SK-N-SH (cell line): ENCODE measurements around the gene SLC36A3. TPM values are rescaled to one million over a fixed set of nuclear protein-coding genes. Genes with fewer than 3 reads are reported as not detected.

Source experiments
- CTCF ChIA-PET: fragments of 300-600, 350-600 bp; formaldehyde crosslinking; extraction: SDS; loops from one replicate; lab custom pipeline; 2021; lab: Yijun Ruan, JAX
- POLR2A ChIA-PET: fragments of 350-600 bp; sonication (Branson Sonifier 250); formaldehyde crosslinking; extraction: SDS; loops from one replicate; lab custom pipeline; 2020; ENCODE audit warnings: antibody characterized with exemption, inconsistent platforms; lab: Yijun Ruan, JAX
- DNase-seq: peaks from one replicate; pipeline ENCODE4 v3.0.0; 2012
- H2AFZ ChIP-seq: fragments of 200-600 bp; sonication (generic); 2 replicates; pipeline ENCODE4 v1.8.1; 2016; ENCODE audit warnings: antibody characterized with exemption, mild to moderate bottlenecking, low read depth
- H3F3A ChIP-seq: fragments of 200-600 bp; sonication (generic); replicated peaks from 2 replicates; pipeline ENCODE3; 2016; ENCODE audit warnings: antibody characterized with exemption, mild to moderate bottlenecking; ENCODE audit not compliant: insufficient read depth
- H3K27ac ChIP-seq, 2 experiments: fragments of 200-500 bp in 1 of 2; fragments of 200-600 bp in 1 of 2; sonication (Bioruptor generic) in 1 of 2; sonication (generic), shearing (Covaris generic) in 1 of 2; 2 replicates each; pipeline versions ENCODE4 v1.5.1 to v1.6.1; 2014 to 2016; ENCODE audit warnings: low read depth in 2 of 2, inconsistent platforms in 1 of 2, low read length in 1 of 2, mild to moderate bottlenecking in 1 of 2, mixed read lengths in 1 of 2
- H3K27me3 ChIP-seq: fragments of 200-600 bp; sonication (generic), shearing (Covaris generic); 2 replicates; pipeline ENCODE4 v1.6.1; 2016; ENCODE audit warnings: mixed run types; ENCODE audit not compliant: insufficient read depth
- H3K36me3 ChIP-seq, 2 experiments: fragments of 200-500 bp in 1 of 2; fragments of 200-600 bp in 1 of 2; sonication (Bioruptor generic) in 1 of 2; sonication (generic) in 1 of 2; replicated peaks in 1 of 2; 2 replicates each; pipeline versions ENCODE3 to v1.5.1; 2014 to 2016; ENCODE audit warnings: low read length in 1 of 2, mild to moderate bottlenecking in 1 of 2; ENCODE audit not compliant: insufficient read depth in 2 of 2, control insufficient read depth in 1 of 2
- H3K4me1 ChIP-seq, 2 experiments: fragments of 200-500 bp in 1 of 2; fragments of 200-600 bp in 1 of 2; sonication (Bioruptor generic) in 1 of 2; sonication (generic), shearing (Covaris generic) in 1 of 2; 2 replicates each; pipeline versions ENCODE4 v1.5.1 to v1.6.1; 2014 to 2016; ENCODE audit warnings: low read depth in 1 of 2, low read length in 1 of 2, mixed run types in 1 of 2; ENCODE audit not compliant: insufficient read depth in 2 of 2, control insufficient read depth in 1 of 2
- H3K4me2 ChIP-seq: fragments of 200-600 bp; sonication (generic), shearing (Covaris generic); 2 replicates; pipeline ENCODE4 v1.6.1; 2017; ENCODE audit warnings: mixed run types
- H3K4me3 ChIP-seq, 2 experiments: fragments of 200-500 bp in 1 of 2; fragments of 200-600 bp in 1 of 2; sonication (Bioruptor generic) in 1 of 2; sonication (generic), shearing (Covaris generic) in 1 of 2; 2 replicates each; pipeline versions ENCODE4 v1.5.1 to v1.8.1; 2014 to 2016; ENCODE audit warnings: low read depth in 2 of 2, inconsistent platforms in 1 of 2, low read length in 1 of 2, mild to moderate bottlenecking in 1 of 2, mixed read lengths in 1 of 2, moderate library complexity in 1 of 2
- H3K79me2 ChIP-seq: fragments of 200-600 bp; sonication (generic); 2 replicates; pipeline ENCODE4 v1.8.1; 2017; ENCODE audit warnings: mild to moderate bottlenecking; ENCODE audit not compliant: insufficient read depth
- H3K9ac ChIP-seq: fragments of 200-600 bp; sonication (generic); 2 replicates; pipeline ENCODE4 v1.6.1; 2017; ENCODE audit warnings: mixed run types
- H3K9me2 ChIP-seq: fragments of 200-600 bp; sonication (generic); 2 replicates; pipeline ENCODE4 v1.6.1; 2017; ENCODE audit warnings: mixed run types
- H3K9me3 ChIP-seq: fragments of 200-600 bp; sonication (generic); 2 replicates; pipeline ENCODE4 v1.6.1; 2017; ENCODE audit warnings: mixed run types, mild to moderate bottlenecking, moderate library complexity
- H4K20me1 ChIP-seq: fragments of 200-600 bp; sonication (generic); 2 replicates; pipeline ENCODE4 v1.6.1; 2017; ENCODE audit warnings: mild to moderate bottlenecking, mixed run types; ENCODE audit not compliant: insufficient read depth
- CHD2 ChIP-seq: fragments of 150-350 bp; IDR thresholded peaks from 2 replicates; pipeline ENCODE4 v1.6.1; 2018; ENCODE audit warnings: low read length; ENCODE audit not compliant: partially characterized antibody
- ELF1 ChIP-seq: IDR thresholded peaks from 2 replicates; pipeline ENCODE4 v1.4.0; 2012
- FOXM1 ChIP-seq: IDR thresholded peaks from 2 replicates; pipeline ENCODE4 v1.4.0; 2012; ENCODE audit warnings: low read depth, mild to moderate bottlenecking
- MEF2A ChIP-seq: IDR thresholded peaks from 2 replicates; pipeline ENCODE4 v1.4.0; 2012; ENCODE audit warnings: low read depth, borderline replicate concordance
- MXI1 ChIP-seq: IDR thresholded peaks from 2 replicates; pipeline ENCODE4 v1.6.1; 2012; ENCODE audit warnings: mild to moderate bottlenecking, low read depth, low read length, improper control_type of control experiment
- SIN3A ChIP-seq: IDR thresholded peaks from 2 replicates; pipeline ENCODE4 v1.6.1; 2012; ENCODE audit warnings: low read depth, mild to moderate bottlenecking, low read length, moderate library complexity, borderline replicate concordance
- SMC3 ChIP-seq: IDR thresholded peaks from 2 replicates; pipeline ENCODE4 v1.6.1; 2012; ENCODE audit warnings: low read depth, low read length, improper control_type of control experiment
- TCF12 ChIP-seq: IDR thresholded peaks from 2 replicates; pipeline ENCODE4 v1.4.0; 2012
- YY1 ChIP-seq: IDR thresholded peaks from 2 replicates; pipeline ENCODE4 v1.4.0; 2012; ENCODE audit warnings: low read depth, mild to moderate bottlenecking
- WGBS: methylation state at CpG from one replicate; pipeline ENCODE4 v1.1.6; 2017; ENCODE audit warnings: low lambda C conversion rate; 5-methylcytosine and 5-hydroxymethylcytosine counted together
- polyA plus RNA-seq, 3 experiments: library from polyadenylated mRNA; depleted of rRNA; stranded (reverse); fragments of >200 nt; gene quantifications; 2 replicates each; pipeline ENCODE4 v1.2.3, GENCODE V29; 2012
- TF ChIP-seq, protein P1 (sequence below): IDR thresholded peaks from 2 replicates; pipeline ENCODE4 v1.4.0; 2012; ENCODE audit warnings: low read depth, borderline replicate concordance
- TF ChIP-seq, protein P2 (sequence below): IDR thresholded peaks from 2 replicates; pipeline ENCODE4 v1.4.0; 2012; ENCODE audit warnings: low read depth, borderline replicate concordance
- TF ChIP-seq, protein P3 (sequence below): IDR thresholded peaks from 2 replicates; pipeline ENCODE4 v1.4.0; 2012; ENCODE audit warnings: low read depth
- TF ChIP-seq, protein P4 (sequence below): IDR thresholded peaks from 2 replicates; pipeline ENCODE4; 2012
- TF ChIP-seq, protein P5 (sequence below): fragments of 200-600 bp; sonication (generic); IDR thresholded peaks from 2 replicates; pipeline ENCODE4 v1.6.1; 2017; ENCODE audit warnings: antibody characterized with exemption, mild to moderate bottlenecking, moderate library complexity

Gene SLC36A3
- polyA plus RNA-seq, 1 of the 3 experiments (the other 2 are of a cell fraction): not detected

DNA sequence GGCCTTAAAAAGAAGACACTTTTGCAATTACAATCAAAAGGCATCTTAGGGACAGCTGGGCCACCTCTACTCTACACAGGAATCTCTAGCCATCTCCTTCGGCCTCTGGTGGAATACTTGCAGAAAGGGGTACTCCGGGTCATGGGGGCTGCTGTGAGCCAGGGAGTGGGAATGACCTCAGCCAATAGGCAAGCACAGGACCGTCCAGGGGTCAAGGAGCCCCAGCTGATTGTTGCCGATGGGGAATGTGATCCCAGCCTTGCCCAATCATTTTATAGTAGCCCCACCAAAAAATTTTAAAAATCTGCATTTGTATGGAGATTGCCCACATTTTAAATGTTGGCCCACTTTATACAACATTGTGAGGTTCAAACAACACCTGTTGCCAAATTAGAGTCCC lies 16.9 kb upstream of the SLC36A3 start:
- Histone ChIP-seq H2AFZ (no peak overlapping the region), H4K20me1 (no peaks in the 10 kb centered on the region), H3K4me3 (no peak overlapping the region), H3F3A (no peaks in the 10 kb centered on the region), H3K79me2 (no peaks in the 10 kb centered on the region), H3K27me3 (no peaks in the 10 kb centered on the region), H3K9me3 (no peaks in the 10 kb centered on the region), H3K9me2 (no peaks in the 10 kb centered on the region), H3K9ac (no peak overlapping the region), H3K27ac (no peak overlapping the region), H3K36me3 (no peaks in the 10 kb centered on the region), H3K4me1 (no peaks in the 10 kb centered on the region), H3K4me2 (no peak overlapping the region)
- DNase-seq: no peak
- TF ChIP-seq, protein P1, sequence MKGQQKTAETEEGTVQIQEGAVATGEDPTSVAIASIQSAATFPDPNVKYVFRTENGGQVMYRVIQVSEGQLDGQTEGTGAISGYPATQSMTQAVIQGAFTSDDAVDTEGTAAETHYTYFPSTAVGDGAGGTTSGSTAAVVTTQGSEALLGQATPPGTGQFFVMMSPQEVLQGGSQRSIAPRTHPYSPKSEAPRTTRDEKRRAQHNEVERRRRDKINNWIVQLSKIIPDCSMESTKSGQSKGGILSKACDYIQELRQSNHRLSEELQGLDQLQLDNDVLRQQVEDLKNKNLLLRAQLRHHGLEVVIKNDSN: no peak
- no peak for TF ChIP-seq ELF1
- TF ChIP-seq CHD2: no peak
- TF ChIP-seq, protein P2, sequence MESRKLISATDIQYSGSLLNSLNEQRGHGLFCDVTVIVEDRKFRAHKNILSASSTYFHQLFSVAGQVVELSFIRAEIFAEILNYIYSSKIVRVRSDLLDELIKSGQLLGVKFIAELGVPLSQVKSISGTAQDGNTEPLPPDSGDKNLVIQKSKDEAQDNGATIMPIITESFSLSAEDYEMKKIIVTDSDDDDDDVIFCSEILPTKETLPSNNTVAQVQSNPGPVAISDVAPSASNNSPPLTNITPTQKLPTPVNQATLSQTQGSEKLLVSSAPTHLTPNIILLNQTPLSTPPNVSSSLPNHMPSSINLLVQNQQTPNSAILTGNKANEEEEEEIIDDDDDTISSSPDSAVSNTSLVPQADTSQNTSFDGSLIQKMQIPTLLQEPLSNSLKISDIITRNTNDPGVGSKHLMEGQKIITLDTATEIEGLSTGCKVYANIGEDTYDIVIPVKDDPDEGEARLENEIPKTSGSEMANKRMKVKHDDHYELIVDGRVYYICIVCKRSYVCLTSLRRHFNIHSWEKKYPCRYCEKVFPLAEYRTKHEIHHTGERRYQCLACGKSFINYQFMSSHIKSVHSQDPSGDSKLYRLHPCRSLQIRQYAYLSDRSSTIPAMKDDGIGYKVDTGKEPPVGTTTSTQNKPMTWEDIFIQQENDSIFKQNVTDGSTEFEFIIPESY: no peak
- CTCF ChIA-PET: no interaction called here
- WGBS: 43% methylated on average over 3 of the region's 4 CpGs
- POLR2A ChIA-PET: no interaction called here

DNA sequence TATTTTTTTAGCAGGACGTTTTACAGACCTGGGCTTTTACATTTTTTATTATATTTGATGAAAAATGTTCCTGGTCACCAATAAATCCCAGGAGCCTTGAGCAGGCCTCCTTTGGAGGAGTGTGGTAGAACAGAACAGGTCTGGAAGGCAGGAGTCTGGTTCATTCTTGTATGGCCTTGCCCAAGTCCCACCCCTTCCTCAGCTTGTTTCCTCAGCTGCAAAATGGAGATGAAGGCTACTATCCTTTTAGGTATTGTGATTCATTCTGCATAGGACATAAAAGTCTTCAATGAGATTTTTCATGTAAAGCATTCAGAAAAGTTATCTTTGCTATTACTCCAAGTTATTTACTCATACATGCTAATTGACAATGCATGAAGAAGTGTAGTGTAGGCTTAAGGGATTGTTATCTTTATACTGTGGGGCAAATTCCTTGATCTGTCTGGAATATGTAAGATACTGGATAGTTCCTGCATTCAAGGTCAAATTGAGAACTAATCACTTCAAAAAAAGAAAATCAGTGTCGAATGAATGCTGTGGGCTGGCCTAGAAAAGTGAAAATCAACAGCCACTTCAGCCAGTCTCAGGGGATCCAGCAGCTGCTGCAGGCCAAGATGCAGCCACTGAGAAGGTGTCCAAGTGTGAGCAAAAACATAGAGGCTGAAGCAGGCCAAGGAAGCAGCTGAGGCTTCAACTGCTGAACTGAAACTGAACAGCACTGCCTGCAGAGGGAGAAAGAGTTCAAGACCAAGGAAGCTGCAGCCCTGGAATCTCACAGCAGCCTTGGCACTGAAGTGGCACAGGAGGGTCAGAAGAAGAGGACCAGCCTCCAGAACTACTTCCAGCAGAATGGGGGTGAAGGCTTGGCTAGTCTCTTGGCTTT lies 15.5 kb upstream of the SLC36A3 start:
- CTCF ChIA-PET: interaction anchor here (1.0 to 2.2 kb wide), 8 partner anchors 16 to 340 kb away, joined by 3 to 9 read pairs (median 3); no protein-coding TSS in a partner anchor

More for the DNA sequence above, 15.5 kb upstream of the SLC36A3 start:
- H3K79me2 ChIP-seq: no peaks in the 10 kb centered on the region
- WGBS: 22% methylated on average over 2 of the region's 2 CpGs
- DNase-seq: no peak
- no peaks in the 10 kb centered on the region for H3K9me3 ChIP-seq
- no peak overlapping the region for H3K27ac ChIP-seq
- POLR2A ChIA-PET: no interaction called here
- H3K9me2 ChIP-seq: no peaks in the 10 kb centered on the region
- H3F3A ChIP-seq: no peaks in the 10 kb centered on the region
- H4K20me1 ChIP-seq: no peaks in the 10 kb centered on the region
- H3K9ac ChIP-seq: no peak overlapping the region
- H2AFZ ChIP-seq: 0 out of 2 replicates have a peak overlapping the region, but pooled peaks have one; percentile 9
- TF ChIP-seq SIN3A (no peak), MEF2A (no peak), FOXM1 (no peak), ELF1 (no peak), YY1 (no peak), SMC3 (no peak), TCF12 (no peak), MXI1 (no peak)
- TF ChIP-seq, protein P3, sequence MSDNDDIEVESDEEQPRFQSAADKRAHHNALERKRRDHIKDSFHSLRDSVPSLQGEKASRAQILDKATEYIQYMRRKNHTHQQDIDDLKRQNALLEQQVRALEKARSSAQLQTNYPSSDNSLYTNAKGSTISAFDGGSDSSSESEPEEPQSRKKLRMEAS: no peak
- TF ChIP-seq, protein P1: no peak
- TF ChIP-seq, protein P2: no peak
- TF ChIP-seq, protein P4, sequence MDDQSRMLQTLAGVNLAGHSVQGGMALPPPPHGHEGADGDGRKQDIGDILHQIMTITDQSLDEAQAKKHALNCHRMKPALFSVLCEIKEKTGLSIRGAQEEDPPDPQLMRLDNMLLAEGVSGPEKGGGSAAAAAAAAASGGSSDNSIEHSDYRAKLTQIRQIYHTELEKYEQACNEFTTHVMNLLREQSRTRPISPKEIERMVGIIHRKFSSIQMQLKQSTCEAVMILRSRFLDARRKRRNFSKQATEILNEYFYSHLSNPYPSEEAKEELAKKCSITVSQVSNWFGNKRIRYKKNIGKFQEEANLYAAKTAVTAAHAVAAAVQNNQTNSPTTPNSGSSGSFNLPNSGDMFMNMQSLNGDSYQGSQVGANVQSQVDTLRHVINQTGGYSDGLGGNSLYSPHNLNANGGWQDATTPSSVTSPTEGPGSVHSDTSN: no peak
- TF ChIP-seq, protein P5, sequence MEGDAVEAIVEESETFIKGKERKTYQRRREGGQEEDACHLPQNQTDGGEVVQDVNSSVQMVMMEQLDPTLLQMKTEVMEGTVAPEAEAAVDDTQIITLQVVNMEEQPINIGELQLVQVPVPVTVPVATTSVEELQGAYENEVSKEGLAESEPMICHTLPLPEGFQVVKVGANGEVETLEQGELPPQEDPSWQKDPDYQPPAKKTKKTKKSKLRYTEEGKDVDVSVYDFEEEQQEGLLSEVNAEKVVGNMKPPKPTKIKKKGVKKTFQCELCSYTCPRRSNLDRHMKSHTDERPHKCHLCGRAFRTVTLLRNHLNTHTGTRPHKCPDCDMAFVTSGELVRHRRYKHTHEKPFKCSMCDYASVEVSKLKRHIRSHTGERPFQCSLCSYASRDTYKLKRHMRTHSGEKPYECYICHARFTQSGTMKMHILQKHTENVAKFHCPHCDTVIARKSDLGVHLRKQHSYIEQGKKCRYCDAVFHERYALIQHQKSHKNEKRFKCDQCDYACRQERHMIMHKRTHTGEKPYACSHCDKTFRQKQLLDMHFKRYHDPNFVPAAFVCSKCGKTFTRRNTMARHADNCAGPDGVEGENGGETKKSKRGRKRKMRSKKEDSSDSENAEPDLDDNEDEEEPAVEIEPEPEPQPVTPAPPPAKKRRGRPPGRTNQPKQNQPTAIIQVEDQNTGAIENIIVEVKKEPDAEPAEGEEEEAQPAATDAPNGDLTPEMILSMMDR: no peak
- H3K36me3 ChIP-seq: no peaks in the 10 kb centered on the region
- H3K27me3 ChIP-seq: no peaks in the 10 kb centered on the region
- no peak overlapping the region for H3K4me3 ChIP-seq
- H3K4me2 ChIP-seq: no peak overlapping the region
- no peaks in the 10 kb centered on the region for H3K4me1 ChIP-seq
